Right hindlimb (tissue), 1 donor: ENCODE results near the gene ABAT.
A peak's percentile ranks its signal among the peaks of the same experiment; 100 is the strongest.

Source experiments
- DNase-seq: peaks from one replicate; pipeline ENCODE4 v3.0.0-alpha.2; 2018

ABAT gene

GRCh38 chr16:8674413-8675022 lies at the start of gene ABAT:
ABAT (plus strand) TSS chr16:8674617; CDS start chr16:8735740, 61,123 bp downstream.
- peak; percentile 91 for DNase-seq

GRCh38 chr16:8625491-8626087 lies 48.8 kb upstream of the ABAT start:
- no peak for DNase-seq

DNA sequence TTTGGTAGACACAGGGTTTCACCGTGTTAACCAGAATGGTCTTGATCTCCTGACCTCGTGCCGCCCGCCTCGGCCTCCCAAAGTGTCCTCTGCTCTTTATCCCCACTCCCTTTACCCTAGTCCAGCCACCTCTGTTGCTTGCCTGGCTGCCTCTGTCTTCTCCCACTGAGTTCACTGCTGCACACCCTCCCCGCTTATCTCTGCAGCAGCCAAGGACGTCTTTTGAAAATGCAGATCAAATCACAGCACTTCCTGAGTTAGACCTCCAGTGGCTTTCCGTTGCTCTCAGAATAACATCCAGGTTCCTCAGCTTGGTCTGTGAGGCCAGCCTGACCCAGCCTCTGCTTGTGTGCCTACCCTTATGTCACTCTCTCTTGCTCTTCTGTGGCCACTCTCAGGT lies 47.5 kb upstream of the ABAT start:
- no peak for DNase-seq

DNA sequence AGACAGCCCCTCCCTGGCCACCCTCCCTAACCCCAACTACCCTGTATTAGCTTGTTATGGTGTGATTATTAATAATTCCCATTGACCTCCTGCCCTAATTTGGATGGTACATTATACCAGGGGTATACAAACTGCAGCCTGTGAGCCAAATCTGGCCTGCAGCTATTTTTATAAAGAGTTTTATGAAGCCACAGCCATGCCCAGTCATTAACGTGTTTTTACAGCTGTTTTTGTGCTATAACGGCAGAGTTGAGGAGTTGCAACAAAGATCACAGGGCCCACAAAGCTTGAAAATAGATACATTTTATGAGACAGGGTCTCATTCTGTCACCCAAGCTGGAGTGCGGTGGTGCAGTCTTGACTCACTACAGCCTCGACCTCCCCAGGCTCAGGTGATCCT lies 47.0 kb upstream of the ABAT start:
- no peak for DNase-seq

GRCh38 chr16:8628981-8629725 lies 45.3 kb upstream of the ABAT start:
- no peak for DNase-seq

- DNase-seq, result no peak
Observed at GRCh38 chr16:8630255-8630953, 44.0 kb upstream of the ABAT start.

DNA sequence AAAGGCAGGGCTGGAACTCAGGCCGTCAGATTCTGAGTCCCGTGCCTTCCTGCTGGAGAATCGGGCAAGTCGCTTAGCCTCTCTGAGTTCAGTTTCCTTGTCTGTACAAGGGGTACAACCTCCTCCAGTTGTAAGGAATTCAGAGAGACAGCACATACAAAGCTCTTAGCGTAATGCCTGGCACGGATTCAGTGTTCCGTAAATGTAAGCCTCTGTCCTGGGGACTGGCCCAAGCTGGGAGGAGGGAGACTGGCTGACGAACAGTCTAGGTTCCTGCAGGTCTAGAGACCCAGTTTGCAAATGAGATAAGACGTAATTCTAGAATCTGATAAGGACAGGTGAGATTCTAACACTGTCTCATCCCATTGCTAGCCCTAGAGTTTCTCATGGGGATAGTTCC lies 43.0 kb upstream of the ABAT start:
- no peak for DNase-seq

DNA sequence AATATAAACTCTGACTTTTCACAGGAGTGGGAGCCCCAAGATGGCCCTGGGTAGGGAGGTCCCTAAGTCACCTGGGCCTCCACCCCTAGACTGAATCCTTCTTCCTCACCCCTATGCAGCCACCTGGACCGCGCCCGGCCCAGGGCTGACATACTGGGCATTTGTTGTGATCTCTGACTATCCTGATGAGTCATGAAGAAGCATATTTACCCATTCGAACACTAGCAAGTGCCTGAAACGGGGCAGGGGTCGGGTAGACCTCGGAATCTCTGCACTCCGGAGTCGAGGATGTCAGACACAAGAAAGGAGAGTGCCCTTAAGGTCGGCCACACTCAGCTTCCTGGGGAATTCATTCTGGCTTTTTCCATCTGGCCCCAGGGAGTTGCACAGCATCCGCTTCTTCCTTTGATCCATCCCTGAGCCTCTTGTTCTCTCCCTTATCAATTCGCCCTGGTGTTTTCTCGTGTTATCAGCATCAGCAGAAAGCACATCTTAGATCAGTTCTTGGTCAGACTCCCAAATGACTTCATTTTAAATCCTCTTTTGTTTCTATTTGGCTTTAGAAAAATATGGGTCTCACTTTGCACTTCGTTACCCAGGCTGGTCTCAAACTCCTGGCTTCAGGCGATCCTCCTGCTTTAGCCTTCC lies 42.5 kb upstream of the ABAT start:
- DNase-seq, result no peak

- no peak for DNase-seq
Observed at GRCh38 chr16:8632675-8633182, 41.7 kb upstream of the ABAT start.

DNA sequence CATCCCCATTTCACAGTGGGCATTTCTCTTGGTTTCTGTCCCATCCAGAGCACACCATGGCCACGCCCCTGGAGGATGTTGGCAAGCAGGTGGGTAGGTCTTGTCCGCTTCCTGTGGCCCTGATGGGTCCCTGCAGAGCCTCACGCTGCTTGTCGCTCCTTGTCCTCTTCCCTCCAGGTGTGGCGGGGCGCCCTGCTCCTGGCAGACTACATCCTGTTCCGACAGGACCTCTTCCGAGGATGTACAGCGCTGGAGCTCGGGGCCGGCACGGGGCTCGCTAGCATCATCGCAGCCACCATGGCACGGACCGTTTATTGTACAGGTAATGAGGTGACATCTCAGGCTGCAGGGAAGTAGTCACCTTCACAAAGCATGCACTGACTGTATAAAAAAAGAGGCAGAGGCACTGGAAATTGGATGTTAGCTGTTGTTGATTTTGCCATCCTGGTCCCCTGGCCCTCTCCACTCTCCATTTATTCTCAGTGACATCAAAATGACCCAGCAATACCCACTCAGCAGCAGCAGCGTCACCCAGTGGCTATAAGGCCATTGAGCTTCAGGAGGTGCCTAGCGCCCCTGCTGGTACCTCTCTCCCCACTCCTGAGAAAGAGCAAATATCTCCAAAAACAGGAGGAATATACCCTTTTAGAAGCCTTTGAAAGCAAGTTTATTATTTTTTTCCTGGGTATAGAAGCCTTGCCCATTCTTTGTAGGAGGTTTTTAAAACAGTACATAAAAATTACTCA lies 39.3 kb upstream of the ABAT start:
- DNase-seq, result no peak

- no peak for DNase-seq
Observed at GRCh38 chr16:8639694-8640093, 34.7 kb upstream of the ABAT start.

DNA sequence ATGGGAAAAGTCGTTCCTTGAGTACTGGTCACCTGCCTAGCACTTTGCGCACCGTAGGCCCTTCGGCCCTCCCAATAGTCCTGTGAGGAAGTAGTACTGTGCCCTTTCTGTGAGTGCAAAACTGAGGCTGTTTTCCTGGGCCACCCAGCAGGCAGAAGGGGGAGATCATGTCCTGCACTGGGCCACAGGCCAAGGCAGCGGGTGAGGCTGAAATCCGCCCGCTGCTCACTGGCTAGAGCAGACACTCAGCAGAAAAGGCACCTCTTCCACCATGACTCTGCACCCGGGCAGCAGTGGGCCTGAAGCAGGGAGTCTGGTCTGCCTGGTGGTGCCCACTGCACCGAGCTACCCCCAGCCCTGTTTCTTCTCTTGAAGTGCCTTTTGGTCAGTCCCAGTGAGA lies 32.7 kb upstream of the ABAT start:
- no peak for DNase-seq

DNA sequence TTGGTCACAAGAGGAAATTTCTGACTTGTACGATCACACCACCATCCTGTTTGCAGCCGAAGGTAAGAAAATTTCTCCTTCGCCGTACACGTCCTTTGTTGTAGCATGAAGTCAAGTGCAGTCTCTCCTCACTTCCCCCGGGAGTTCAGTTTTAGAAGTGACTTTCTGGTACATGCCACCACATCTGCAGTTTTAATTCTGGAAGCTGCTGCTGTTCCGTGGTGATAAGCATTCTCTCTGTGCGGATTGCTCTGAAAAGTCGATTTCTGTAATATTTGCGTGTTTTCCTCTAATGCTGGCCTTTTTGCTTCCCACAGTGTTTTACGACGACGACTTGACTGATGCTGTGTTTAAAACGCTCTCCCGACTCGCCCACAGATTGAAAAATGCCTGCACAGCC lies 32.3 kb upstream of the ABAT start:
- no peak for DNase-seq

DNA sequence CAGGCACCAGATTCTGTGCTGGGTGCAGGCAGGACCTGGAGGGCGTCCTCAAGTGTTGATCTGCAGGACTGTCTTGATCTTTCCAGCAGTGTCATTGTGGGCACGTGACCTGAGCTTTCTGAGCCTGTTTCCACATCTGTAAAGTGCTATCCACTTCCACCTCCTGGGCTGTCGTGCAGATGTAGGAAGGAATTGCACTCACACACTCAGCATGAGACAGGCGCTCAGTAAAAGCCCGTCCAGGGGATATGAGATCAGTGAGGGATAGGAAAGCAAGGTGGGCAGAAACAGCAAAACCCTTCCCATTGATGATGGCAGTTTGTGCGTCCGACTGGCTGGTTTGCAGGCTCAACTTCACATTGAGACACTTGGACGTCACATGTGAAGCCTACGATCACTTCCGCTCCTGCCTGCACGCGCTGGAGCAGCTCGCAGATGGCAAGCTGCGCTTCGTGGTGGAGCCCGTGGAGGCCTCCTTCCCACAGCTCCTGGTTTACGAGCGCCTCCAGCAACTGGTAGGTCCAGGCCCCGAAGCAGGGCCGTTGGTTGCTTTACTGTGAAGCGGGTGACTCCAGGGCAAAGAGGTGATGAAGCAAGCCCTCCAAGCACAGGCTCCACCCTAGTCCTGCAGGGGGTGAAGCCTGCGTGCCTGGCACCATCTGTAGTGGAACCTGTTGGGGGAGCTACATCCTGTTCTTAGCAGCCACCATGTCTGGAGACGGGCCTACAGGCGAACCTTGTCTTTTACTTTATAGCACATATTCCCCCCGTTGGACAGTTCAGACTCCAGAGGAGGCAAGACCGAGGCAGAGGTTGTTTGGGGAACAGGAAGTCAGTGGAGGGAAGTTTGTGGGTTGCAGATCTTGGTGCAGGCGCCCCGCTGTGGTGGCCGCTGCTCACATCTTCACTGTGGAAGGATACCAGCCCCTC lies 29.9 kb upstream of the ABAT start:
- DNase-seq, result no peak

DNA sequence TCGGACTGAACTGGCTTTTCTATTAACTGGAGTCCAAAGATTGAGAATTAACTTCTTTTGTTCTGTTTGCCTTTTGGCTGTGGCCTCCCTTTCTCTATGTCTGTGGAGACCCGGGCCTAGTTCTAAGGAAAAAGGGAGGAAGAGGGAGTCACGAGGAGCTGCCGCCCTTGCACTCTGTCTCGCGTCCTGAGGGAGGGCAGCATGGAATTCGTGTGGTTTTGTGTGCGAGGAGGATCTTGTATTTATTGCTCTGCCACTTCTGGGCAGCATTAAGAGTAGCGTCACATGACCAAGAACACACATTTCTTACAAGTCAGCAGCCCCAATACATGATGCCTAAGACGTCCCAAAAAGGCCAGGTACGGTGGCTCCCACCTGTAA lies 29.3 kb upstream of the ABAT start:
- DNase-seq, result no peak

GRCh38 chr16:8645831-8646230 lies 28.6 kb upstream of the ABAT start:
- no peak for DNase-seq

DNA sequence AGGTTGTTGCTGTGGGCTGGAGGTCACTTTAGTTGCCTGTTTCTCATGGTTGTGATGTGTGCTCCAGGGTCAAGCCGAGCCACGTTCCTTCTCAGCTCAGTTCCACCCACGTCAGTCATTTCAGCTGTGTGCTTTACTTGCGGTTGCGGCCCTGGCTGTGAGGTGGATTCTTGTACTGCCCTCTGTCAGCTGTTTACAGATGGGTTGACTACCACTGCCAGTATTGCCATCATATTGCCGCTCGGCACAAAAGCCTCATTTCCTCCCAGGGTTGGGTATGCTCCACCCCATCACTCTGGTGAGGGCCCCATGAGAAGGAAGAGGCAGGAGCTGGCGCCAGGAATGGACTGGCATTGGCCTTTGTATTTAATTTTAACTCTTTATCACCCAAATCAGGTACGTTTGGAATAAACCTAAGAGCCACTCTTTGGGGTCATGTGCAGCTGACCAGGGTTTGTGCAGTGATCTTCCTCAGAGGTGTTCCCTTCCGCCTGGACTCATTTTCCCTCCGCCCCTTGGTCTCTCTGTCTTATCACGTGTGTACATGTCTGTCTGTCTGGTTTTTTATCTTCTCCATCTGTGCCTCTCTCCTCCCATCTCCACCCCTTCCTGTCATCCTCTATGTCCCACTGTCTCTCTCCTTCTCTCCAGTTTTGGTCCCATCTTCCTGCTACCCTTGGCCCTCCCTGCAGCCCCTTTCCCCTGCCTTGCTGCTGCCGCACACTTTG lies 27.9 kb upstream of the ABAT start:
- no peak for DNase-seq

GRCh38 chr16:8647721-8648318 lies 26.6 kb upstream of the ABAT start:
- no peak for DNase-seq

DNA sequence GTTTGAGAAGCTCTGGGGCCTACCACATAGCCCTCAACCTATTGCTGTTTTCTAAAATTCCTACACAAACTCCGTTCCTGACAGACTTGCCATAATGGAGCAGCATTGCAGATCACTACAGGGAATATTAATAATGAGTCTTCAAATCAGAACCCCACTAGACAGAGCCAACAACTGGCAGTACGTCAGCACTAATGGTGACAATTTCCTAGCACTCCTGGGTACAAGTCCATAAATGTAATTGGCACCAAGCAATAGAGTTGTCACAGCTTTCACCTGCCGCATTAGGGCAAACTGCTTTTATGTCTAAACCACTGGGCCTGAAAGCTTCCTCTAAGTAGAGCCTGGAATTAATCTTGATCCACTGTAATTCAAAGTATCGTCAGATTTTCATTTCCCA lies 25.5 kb upstream of the ABAT start:
- no peak for DNase-seq
